ENCODE data around the gene ATP6V1G2.

GRCh38 chr6:31498748-31499147 is 47.7 kb downstream of the ATP6V1G2 start:
- TF ChIP-seq CTCF (conservative IDR thresholded peaks at IDR 0.05; ENCODE audit: low read depth, low read length) (no peak), EZH2 (IDR thresholded peaks at IDR 0.05; ENCODE audit: borderline replicate concordance, low read depth, low read length, poor library complexity, severe bottlenecking) (no peak)

Measured in A673 (cell line).